H1 (cell line): ENCODE measurements around the gene PAX3.

Experiments used
- BRCA1 ChIP-seq: IDR thresholded peaks from 2 replicates; pipeline ENCODE4 v1.6.1; 2012; ENCODE audit warnings: low read depth, low read length, improper control_type of control experiment
- JUND ChIP-seq: IDR thresholded peaks from 2 replicates; pipeline ENCODE4 v1.6.1; 2011; ENCODE audit warnings: mild to moderate bottlenecking, improper control_type of control experiment, low read length
- POLR2A ChIP-seq, 2 experiments: IDR thresholded peaks; 1 replicate in 1 of 2; 2 replicates in 1 of 2; pipeline ENCODE4 v1.6.1; 2011; ENCODE audit warnings: low read depth in 2 of 2, low read length in 2 of 2, mild to moderate bottlenecking in 2 of 2; ENCODE audit errors: control extremely low read depth in 1 of 2
- POLR2AphosphoS5 ChIP-seq: IDR thresholded peaks from 2 replicates; pipeline ENCODE4 v1.6.1; 2011; ENCODE audit warnings: low read depth, low read length
- POU5F1 ChIP-seq: IDR thresholded peaks from 2 replicates; pipeline ENCODE4 v1.6.1; 2011; ENCODE audit warnings: low read depth, mild to moderate bottlenecking, low read length, moderate library complexity
- RAD21 ChIP-seq, 2 experiments: IDR thresholded peaks in 1 of 2; conservative IDR thresholded peaks in 1 of 2; 2 replicates each; pipeline ENCODE4 v1.6.1; 2011; ENCODE audit warnings: low read depth in 2 of 2, low read length in 2 of 2, improper control_type of control experiment in 1 of 2, inconsistent platforms in 1 of 2, mild to moderate bottlenecking in 1 of 2, moderate library complexity in 1 of 2
- RNF2 ChIP-seq: fragments of 200-900, 300-1000 bp; sonication (generic); IDR thresholded peaks from 2 replicates; pipeline ENCODE4 v1.7.1; 2016; ENCODE audit warnings: borderline replicate concordance, low read depth, mild to moderate bottlenecking, antibody characterized with exemption, low read length; ENCODE audit not compliant: poor library complexity, severe bottlenecking; ENCODE audit errors: missing control alignments
- SP2 ChIP-seq: IDR thresholded peaks from 2 replicates; pipeline ENCODE4 v1.6.1; 2012; ENCODE audit warnings: mild to moderate bottlenecking, low read length, inconsistent platforms
- SUZ12 ChIP-seq: fragments of 200-600 bp; sonication (generic); IDR thresholded peaks from 2 replicates; pipeline ENCODE4 v1.6.1; 2012; ENCODE audit warnings: mild to moderate bottlenecking, inconsistent platforms, low read length, moderate library complexity, mixed read lengths
- TAF1 ChIP-seq: IDR thresholded peaks from 2 replicates; pipeline ENCODE4 v1.6.1; 2011; ENCODE audit warnings: mild to moderate bottlenecking, low read depth, low read length
- YY1 ChIP-seq: IDR thresholded peaks from 2 replicates; pipeline ENCODE4 v1.6.1; 2011; ENCODE audit warnings: low read depth, mild to moderate bottlenecking, low read length
- TF ChIP-seq, protein P1 (sequence below), 3 experiments: IDR thresholded peaks; 1 replicate in 2 of 3; 2 replicates in 1 of 3; pipeline versions ENCODE4 v1.5.1 to v1.6.1; 2011; ENCODE audit warnings: low read length in 3 of 3, mild to moderate bottlenecking in 3 of 3, inconsistent platforms in 2 of 3, low read depth in 1 of 3, moderate library complexity in 1 of 3; ENCODE audit not compliant: insufficient read depth in 1 of 3; ENCODE audit errors: control extremely low read depth in 1 of 3
- TF ChIP-seq, protein P2 (sequence below): IDR thresholded peaks from 2 replicates; pipeline ENCODE4 v1.6.1; 2011; ENCODE audit warnings: low read length, improper control_type of control experiment

DNA sequence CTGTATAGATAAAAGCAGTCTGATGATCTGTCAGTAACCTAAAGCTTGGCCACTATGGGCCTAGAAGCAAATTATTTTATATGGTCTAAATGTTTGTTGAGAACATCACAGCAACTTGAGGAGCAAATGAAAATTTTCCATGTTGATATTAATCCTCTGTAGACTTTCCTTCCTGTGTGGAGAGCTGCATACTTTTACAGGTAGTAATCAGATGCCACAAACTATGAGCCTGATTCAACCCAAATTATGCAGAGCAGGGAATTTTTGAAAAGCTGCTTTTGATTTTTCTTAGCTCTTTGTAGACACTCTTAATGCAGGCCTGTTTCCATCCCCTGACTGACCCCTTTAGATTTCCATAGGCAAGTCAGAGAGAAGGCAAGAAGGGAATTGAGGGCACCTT, 17.3 kb downstream of the PAX3 start:
- TF ChIP-seq, protein P1, sequence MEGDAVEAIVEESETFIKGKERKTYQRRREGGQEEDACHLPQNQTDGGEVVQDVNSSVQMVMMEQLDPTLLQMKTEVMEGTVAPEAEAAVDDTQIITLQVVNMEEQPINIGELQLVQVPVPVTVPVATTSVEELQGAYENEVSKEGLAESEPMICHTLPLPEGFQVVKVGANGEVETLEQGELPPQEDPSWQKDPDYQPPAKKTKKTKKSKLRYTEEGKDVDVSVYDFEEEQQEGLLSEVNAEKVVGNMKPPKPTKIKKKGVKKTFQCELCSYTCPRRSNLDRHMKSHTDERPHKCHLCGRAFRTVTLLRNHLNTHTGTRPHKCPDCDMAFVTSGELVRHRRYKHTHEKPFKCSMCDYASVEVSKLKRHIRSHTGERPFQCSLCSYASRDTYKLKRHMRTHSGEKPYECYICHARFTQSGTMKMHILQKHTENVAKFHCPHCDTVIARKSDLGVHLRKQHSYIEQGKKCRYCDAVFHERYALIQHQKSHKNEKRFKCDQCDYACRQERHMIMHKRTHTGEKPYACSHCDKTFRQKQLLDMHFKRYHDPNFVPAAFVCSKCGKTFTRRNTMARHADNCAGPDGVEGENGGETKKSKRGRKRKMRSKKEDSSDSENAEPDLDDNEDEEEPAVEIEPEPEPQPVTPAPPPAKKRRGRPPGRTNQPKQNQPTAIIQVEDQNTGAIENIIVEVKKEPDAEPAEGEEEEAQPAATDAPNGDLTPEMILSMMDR (IDR thresholded peaks at IDR 0.05; ENCODE audit: control extremely low read depth in 1 of 3, insufficient read depth in 1 of 3, low read depth in 1 of 3, low read length in 3 of 3) = no peak
- TF ChIP-seq JUND = no peak
- no peak for TF ChIP-seq POLR2A (IDR thresholded peaks at IDR 0.05; ENCODE audit: control extremely low read depth in 1 of 2, low read depth in 2 of 2, low read length in 2 of 2)
- TF ChIP-seq, protein P2, sequence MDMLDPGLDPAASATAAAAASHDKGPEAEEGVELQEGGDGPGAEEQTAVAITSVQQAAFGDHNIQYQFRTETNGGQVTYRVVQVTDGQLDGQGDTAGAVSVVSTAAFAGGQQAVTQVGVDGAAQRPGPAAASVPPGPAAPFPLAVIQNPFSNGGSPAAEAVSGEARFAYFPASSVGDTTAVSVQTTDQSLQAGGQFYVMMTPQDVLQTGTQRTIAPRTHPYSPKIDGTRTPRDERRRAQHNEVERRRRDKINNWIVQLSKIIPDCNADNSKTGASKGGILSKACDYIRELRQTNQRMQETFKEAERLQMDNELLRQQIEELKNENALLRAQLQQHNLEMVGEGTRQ = no peak
- no peak for TF ChIP-seq YY1
- no peak for TF ChIP-seq SP2
- no peak for TF ChIP-seq TAF1
- TF ChIP-seq RNF2 = no peak
- no peak for TF ChIP-seq POU5F1
- TF ChIP-seq SUZ12 = no peak
- TF ChIP-seq RAD21 (IDR thresholded peaks at IDR 0.05 in 1 of 2, conservative IDR thresholded peaks at IDR 0.05 in 1 of 2; ENCODE audit: low read depth in 2 of 2, low read length in 2 of 2) = no peak
- TF ChIP-seq BRCA1 = no peak
- TF ChIP-seq POLR2AphosphoS5 = no peak
